HG03460 (cell line): Measurements from ENCODE around the gene MAPKAP1.
A peak's percentile ranks its signal among the peaks of the same experiment; 100 is the strongest.

Experiments
- ATAC-seq: cut with Tn5 transposase; IDR thresholded peaks from one replicate; pipeline ENCODE4 v1.9.1; 2021; ENCODE audit not compliant: unreplicated experiment

Gene MAPKAP1

GRCh38 chr9:125517577-125517976, 189.4 kb downstream of the MAPKAP1 start:
- ATAC-seq: no peak

- no peak for ATAC-seq
These were observed 190.7 kb downstream of the MAPKAP1 start for GRCh38 chr9:125515983-125516940.

GRCh38 chr9:125515281-125515680, 191.7 kb downstream of the MAPKAP1 start:
- ATAC-seq: no peak

- ATAC-seq: no peak
These were observed 192.5 kb downstream of the MAPKAP1 start for GRCh38 chr9:125514468-125514867.

- ATAC-seq: peak; percentile 83
These were observed 193.2 kb downstream of the MAPKAP1 start for GRCh38 chr9:125513668-125514413.

- ATAC-seq: no peak
These were observed 193.7 kb downstream of the MAPKAP1 start for GRCh38 chr9:125513303-125513667.

- ATAC-seq: no peak
These were observed 195.0 kb downstream of the MAPKAP1 start for GRCh38 chr9:125511789-125512660.

GRCh38 chr9:125510980-125511379, 196.0 kb downstream of the MAPKAP1 start:
- no peak for ATAC-seq

- ATAC-seq: no peak
These were observed 197.5 kb downstream of the MAPKAP1 start for GRCh38 chr9:125509476-125509875.

- ATAC-seq: no peak
These were observed 198.8 kb downstream of the MAPKAP1 start for GRCh38 chr9:125508249-125508648.

- ATAC-seq: no peak
These were observed 199.8 kb downstream of the MAPKAP1 start for GRCh38 chr9:125507226-125507625.

- ATAC-seq: no peak
These were observed 201.0 kb downstream of the MAPKAP1 start for GRCh38 chr9:125505988-125506438.

GRCh38 chr9:125504616-125505015, 202.4 kb downstream of the MAPKAP1 start:
- no peak for ATAC-seq

GRCh38 chr9:125497906-125498305, 209.1 kb downstream of the MAPKAP1 start:
- no peak for ATAC-seq

GRCh38 chr9:125497478-125497877, 209.5 kb downstream of the MAPKAP1 start:
- ATAC-seq: no peak

GRCh38 chr9:125496313-125496834, 210.6 kb downstream of the MAPKAP1 start:
- no peak for ATAC-seq

- peak; percentile 69 for ATAC-seq
These were observed 211.6 kb downstream of the MAPKAP1 start for GRCh38 chr9:125495172-125496119.

- ATAC-seq: no peak
These were observed 212.4 kb downstream of the MAPKAP1 start for GRCh38 chr9:125494653-125494915.

GRCh38 chr9:125493881-125494652, 212.9 kb downstream of the MAPKAP1 start:
- no peak for ATAC-seq
